HG02759 (cell line): ENCODE results near the gene TMX4.
"Not testable (repeated sequence)": the region's sequence is repeated elsewhere in the genome, so short reads cannot be mapped to it uniquely, and the experiment has no call there.

Source experiments
- ATAC-seq: cut with Tn5 transposase; IDR thresholded peaks from one replicate; pipeline ENCODE4 v1.9.1; 2021; ENCODE audit warnings: mild to moderate bottlenecking, moderate library complexity; ENCODE audit not compliant: unreplicated experiment

TMX4 gene

GRCh38 chr20:8019246-8019997 is at the start of gene TMX4:
Gene TMX4, minus strand, starts transcription at chr20:8019761. Its CDS starts 148 bp downstream, at chr20:8019613.
- ATAC-seq = peak; percentile 88

GRCh38 chr20:8067082-8067481 is 47.5 kb upstream of the TMX4 start:
- no peak for ATAC-seq

- no peak for ATAC-seq
Observed at GRCh38 chr20:8066662-8067061, 47.1 kb upstream of the TMX4 start.

GRCh38 chr20:8065691-8066090 is 46.1 kb upstream of the TMX4 start:
- no peak for ATAC-seq

- no peak for ATAC-seq
Observed at GRCh38 chr20:8062756-8063155, 43.2 kb upstream of the TMX4 start.

GRCh38 chr20:8061861-8062518 is 42.4 kb upstream of the TMX4 start:
- no peak for ATAC-seq

- no peak for ATAC-seq
Observed at GRCh38 chr20:8060977-8061376, 41.4 kb upstream of the TMX4 start.

GRCh38 chr20:8057871-8058270 is 38.3 kb upstream of the TMX4 start:
- no peak for ATAC-seq

- ATAC-seq = no peak
Observed at GRCh38 chr20:8055096-8055495, 35.5 kb upstream of the TMX4 start.

- ATAC-seq = no peak
Observed at GRCh38 chr20:8050157-8050837, 30.7 kb upstream of the TMX4 start.

- ATAC-seq = no peak
Observed at GRCh38 chr20:8049310-8049709, 29.7 kb upstream of the TMX4 start.

GRCh38 chr20:8045946-8046345 is 26.4 kb upstream of the TMX4 start:
- ATAC-seq = no peak

- peak; percentile 84 for ATAC-seq
Observed at GRCh38 chr20:8043687-8044282, 24.2 kb upstream of the TMX4 start.

- no peak for ATAC-seq
Observed at GRCh38 chr20:8039042-8039441, 19.5 kb upstream of the TMX4 start.

GRCh38 chr20:8036771-8037170 is 17.2 kb upstream of the TMX4 start:
- ATAC-seq = no peak

- no peak for ATAC-seq
Observed at GRCh38 chr20:8033151-8033841, 13.7 kb upstream of the TMX4 start.

- ATAC-seq = no peak
Observed at GRCh38 chr20:8032499-8032898, 12.9 kb upstream of the TMX4 start.

- not testable (repeated sequence) for ATAC-seq
Observed at GRCh38 chr20:8031539-8031938, 12.0 kb upstream of the TMX4 start.

GRCh38 chr20:8021541-8022269 is 2.1 kb upstream of the TMX4 start:
- ATAC-seq = no peak
